DMS153 (cell line): ENCODE results near the gene LILRB2.
"Not testable (repeated sequence)": the region's sequence is repeated elsewhere in the genome, so short reads cannot be mapped to it uniquely, and the experiment has no call there.

Experiments
- DNase-seq: peaks from one replicate; lab custom pipeline; 2025; lab: John Stamatoyannopoulos, UW

The LILRB2 gene

GRCh38 chr19:54302257-54302656 lies 21.3 kb upstream of the LILRB2 start:
- no peak for DNase-seq

GRCh38 chr19:54299515-54299914 lies 18.6 kb upstream of the LILRB2 start:
- DNase-seq = no peak

GRCh38 chr19:54299126-54299498 lies 18.2 kb upstream of the LILRB2 start:
- DNase-seq = no peak

- no peak for DNase-seq
Observed at GRCh38 chr19:54298357-54299125, 17.6 kb upstream of the LILRB2 start.

- DNase-seq = no peak
Observed at GRCh38 chr19:54297759-54298305, 16.9 kb upstream of the LILRB2 start.

GRCh38 chr19:54294539-54294938 lies 13.6 kb upstream of the LILRB2 start:
- no peak for DNase-seq

- DNase-seq = not testable (repeated sequence)
Observed at GRCh38 chr19:54289160-54289559, 8.2 kb upstream of the LILRB2 start.

- no peak for DNase-seq
Observed at GRCh38 chr19:54287456-54287855, 6.5 kb upstream of the LILRB2 start.

GRCh38 chr19:54286283-54286682 lies 5.4 kb upstream of the LILRB2 start:
- not testable (repeated sequence) for DNase-seq

- DNase-seq = not testable (repeated sequence)
Observed at GRCh38 chr19:54285427-54286056, 4.6 kb upstream of the LILRB2 start.

GRCh38 chr19:54282686-54283470 lies 2.0 kb upstream of the LILRB2 start:
- DNase-seq = no peak

GRCh38 chr19:54281729-54282075 lies 792 bp upstream of the LILRB2 start:
- DNase-seq = not testable (repeated sequence)

- DNase-seq = not testable (repeated sequence)
Observed at GRCh38 chr19:54280441-54280840, 469 bp downstream of the LILRB2 start.

- DNase-seq = not testable (repeated sequence)
Observed at GRCh38 chr19:54280025-54280424, 885 bp downstream of the LILRB2 start.

GRCh38 chr19:54279406-54279962 lies 1.4 kb downstream of the LILRB2 start:
- DNase-seq = no peak

GRCh38 chr19:54278571-54279195 lies 2.2 kb downstream of the LILRB2 start:
- DNase-seq = not testable (repeated sequence)

GRCh38 chr19:54278056-54278455 lies 2.9 kb downstream of the LILRB2 start:
- not testable (repeated sequence) for DNase-seq

- not testable (repeated sequence) for DNase-seq
Observed at GRCh38 chr19:54277111-54277615, 3.7 kb downstream of the LILRB2 start.

- no peak for DNase-seq
Observed at GRCh38 chr19:54275951-54276350, 5.0 kb downstream of the LILRB2 start.

- DNase-seq = not testable (repeated sequence)
Observed at GRCh38 chr19:54274516-54274915, 6.4 kb downstream of the LILRB2 start.

- no peak for DNase-seq
Observed at GRCh38 chr19:54273821-54274220, 7.1 kb downstream of the LILRB2 start.
